Activated CD4-positive, alpha-beta T cell treated with anti-CD3 and anti-CD28 coated beads, Interleukin-2, amount 50 U/mL, for 1 hour (primary cell): Measurements from ENCODE around the gene BDKRB1.

ENCODE experiments used
- DNase-seq: peaks from one replicate; pipeline ENCODE4 v3.0.0-alpha.2; 2020

Gene BDKRB1

DNA sequence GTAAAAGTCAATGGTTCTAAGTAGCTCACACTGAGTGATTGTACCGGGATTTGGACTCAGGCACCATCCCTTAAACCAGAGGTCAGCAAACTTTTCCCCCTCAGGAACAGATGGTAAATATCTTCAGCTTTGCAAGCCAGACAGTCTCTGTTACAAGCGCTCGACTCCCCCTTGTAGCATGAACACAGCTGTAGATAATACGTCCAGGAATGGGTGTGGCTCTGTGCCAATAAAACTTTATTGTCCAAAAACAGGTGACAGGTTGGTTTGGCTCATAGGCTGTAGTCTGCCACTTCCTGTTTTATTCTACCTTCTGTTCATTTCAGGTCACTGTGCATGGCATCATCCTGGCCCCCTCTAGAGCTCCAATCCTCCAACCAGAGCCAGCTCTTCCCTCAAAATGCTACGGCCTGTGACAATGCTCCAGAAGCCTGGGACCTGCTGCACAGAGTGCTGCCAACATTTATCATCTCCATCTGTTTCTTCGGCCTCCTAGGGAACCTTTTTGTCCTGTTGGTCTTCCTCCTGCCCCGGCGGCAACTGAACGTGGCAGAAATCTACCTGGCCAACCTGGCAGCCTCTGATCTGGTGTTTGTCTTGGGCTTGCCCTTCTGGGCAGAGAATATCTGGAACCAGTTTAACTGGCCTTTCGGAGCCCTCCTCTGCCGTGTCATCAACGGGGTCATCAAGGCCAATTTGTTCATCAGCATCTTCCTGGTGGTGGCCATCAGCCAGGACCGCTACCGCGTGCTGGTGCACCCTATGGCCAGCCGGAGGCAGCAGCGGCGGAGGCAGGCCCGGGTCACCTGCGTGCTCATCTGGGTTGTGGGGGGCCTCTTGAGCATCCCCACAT, 7.6 kb downstream of the BDKRB1 start:
- no peak for DNase-seq

DNA sequence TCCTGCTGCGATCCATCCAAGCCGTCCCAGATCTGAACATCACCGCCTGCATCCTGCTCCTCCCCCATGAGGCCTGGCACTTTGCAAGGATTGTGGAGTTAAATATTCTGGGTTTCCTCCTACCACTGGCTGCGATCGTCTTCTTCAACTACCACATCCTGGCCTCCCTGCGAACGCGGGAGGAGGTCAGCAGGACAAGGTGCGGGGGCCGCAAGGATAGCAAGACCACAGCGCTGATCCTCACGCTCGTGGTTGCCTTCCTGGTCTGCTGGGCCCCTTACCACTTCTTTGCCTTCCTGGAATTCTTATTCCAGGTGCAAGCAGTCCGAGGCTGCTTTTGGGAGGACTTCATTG, 8.2 kb downstream of the BDKRB1 start:
- no peak for DNase-seq

DNA sequence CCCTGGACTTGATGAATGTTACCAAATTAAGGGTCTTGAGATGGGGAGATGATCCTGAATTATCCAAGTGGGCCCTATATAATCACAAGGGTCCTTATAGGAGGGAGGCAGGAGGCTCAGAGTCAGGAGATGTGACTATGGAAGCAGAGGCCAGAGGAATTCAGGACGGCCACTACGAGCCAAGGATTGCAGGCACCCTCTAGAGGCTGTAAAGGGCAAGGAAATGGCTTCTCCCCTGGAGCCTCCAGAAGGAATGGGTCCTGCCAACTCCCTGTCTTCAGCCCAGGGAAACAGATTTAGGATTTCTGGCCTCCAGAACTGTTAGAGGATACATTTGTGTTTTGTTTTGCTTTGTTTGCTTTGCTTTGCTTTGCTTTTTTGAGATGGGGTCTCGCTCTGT, 8.8 kb downstream of the BDKRB1 start:
- DNase-seq: no peak

DNA sequence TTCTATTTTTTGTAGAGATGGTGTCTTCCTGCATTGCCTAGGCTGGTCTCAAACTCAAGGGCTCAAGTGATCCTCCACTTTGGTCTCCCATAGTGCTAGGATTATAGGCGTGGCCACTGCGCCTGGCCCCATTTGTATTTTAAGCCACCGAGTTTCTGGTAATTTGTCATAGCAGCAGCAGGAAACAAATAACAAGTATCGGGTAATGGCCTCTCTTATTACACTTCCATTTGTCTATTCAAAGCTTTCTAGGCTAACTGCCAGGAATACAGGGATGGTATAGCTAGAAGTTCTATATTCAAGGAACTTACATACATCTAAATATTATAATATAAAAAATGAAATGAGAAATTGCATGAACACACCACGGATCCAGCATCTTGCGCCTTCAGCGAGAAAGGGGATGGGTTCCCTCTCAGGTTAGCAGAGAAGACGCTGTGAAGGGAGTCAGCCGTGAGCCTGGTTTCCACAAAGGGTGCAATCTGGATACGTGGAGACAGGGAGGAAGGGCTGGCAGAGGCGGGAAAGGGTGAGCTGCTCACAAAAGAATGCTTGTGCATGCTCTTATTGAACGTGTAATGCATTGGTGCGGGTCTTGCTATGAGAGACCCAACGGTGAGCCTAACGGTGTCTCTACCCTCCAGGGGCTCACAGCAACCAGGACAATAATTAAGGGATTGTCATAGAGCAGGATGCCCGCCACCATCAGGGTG, 9.5 kb downstream of the BDKRB1 start:
- no peak for DNase-seq

DNA sequence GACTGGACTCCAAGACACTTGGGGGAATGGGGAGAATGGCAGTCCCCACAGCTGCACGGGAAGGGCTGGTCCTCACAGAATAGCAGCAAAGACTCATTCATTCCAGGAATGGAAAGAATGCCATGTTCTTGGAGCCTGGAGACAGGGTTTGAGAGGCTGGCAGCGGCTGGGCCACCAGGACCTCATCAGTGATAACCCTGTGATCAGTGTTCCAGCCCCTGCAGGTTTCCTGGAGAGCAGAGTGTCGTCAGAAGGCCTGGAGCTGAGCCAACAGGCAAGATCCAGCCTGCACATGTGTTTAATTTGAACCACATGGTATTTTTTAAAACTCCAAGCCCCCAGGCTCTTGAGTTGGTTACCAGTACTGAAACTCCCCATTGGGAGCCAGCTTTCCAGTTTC, 11.3 kb downstream of the BDKRB1 start:
- no peak for DNase-seq

DNA sequence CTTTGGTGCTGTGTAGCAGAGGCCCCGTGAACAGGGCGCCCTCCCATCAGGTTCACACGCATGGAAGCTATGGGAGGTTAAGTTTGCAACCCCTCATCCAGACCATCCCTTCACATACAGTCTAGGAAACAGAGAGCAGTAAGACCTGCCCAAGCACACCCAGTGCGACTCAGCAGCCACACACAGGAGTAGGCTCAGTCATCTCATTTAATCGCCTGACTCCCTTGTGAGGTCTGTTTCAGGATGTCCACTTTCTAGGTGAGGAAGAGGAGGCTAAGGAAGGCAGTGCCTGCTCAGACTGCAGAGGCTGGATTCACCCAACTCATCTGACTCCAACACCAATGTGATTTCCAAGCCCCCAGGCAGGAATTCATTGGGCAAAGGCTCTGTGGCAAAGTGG, 11.9 kb downstream of the BDKRB1 start:
- DNase-seq: no peak

DNA sequence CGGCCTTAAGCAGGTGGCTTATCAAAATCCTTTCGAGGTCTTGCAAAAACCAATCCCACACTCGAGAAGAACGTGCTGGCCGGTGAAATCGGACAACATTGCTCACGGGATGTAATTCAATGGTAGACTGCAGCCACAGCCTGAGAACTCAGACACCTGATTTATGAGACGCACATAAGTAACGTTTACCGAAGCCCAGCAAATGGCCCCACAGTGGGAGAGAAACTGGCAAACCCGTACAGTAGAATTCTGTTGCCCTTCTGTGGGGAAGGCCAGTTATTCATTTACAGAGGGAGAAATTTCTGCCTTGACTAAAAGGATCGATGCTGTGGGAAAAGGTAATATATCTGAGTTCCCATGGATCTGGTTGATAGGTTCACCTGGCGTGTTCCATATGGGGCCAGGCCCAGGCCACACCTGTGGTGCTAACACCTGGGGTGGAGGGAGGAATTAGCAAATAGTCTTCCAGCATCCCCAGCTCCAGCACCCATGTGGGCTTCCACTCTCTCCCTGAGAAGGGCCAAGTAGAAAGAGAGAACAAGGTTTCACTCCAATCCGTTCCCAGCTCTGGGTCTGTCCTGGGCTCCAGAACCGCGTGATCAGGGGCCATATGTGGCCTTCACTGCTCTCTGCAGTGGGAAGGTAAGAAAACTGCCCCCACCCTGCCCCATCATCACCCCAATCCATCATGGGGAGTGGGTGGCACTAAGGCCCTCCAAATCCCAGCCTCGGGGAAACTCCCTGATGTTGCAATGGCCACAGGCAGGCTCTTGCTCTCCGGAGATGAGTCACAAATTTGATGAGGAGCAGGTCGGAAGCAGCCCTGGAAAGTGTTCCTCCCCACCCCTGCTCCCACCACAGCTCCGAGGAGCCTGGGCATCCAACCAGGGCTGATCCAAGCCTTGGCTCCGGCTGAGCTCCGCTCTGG, 12.7 kb downstream of the BDKRB1 start:
- no peak for DNase-seq

DNA sequence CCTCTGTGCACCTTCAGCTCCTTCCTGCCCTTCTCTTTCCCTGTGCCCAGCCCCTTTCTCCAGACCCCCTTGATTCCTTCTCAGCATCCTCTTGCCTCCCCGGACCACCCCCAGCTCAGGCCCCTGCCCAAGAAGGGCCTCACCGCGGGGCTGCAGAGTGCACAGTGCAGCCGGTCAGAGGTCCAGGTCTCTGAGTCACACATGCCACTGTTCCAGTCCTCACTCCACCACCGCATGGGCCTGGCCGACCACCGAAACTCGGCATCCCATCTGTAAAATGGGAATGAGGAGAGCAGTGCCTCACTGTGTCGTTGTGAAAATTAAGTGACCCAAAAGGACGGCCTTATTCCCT, 13.3 kb downstream of the BDKRB1 start:
- DNase-seq: no peak

DNA sequence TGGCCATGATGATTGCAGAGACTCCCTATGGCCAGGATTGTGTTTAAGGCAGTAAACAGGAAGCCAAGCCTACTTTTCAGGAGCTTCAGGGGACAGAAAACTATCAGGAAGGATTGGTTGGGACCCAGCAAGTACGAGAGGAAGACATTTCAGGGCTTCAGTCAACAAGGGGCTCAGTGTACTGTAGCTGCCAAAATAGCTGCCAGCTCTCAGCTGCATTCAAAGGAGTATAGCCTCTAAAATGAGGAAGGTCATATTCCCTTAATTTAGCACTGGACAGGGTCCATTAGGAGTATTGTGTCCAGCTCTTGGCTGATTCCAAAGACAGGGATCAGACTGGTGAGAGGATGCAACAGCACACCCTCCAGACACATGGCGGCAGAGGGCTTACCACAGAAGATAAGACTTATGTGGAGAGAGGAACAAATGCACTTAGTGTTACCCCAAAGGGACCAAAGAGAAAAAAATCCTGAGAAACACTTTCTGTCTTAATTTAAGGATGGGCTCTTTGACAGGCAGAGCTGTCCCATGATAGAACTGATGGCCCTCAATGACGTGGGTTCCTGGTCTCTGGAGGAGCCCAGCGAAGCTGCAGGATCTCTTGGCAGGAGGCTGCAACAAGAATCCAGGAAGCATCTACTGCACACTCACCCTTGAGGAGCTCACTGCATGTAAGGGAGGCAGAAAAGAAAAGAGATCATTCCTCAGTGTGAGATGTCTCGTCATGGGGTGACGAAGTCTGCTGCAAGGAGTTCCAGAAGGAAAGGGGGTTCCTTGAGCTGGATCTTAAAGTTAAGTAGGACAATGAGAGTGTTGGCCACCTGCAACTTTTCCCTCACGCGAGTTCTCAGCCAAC, 14.8 kb downstream of the BDKRB1 start:
- no peak for DNase-seq

DNA sequence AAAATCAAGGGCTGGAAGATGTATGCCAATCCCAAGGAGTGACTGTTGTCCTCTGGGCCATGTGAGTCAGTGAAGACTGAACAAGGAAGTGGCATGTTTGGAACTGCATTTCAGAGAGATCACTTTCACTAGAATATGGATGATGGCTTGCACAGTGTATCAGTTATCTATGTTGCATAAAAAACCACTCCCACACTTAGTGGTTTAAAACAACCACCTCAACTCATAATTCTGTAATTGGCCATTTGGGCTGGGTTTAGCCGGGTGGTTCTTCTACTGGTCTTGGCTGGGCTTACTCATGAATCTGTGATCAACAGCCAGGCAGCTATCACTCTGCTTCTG, 15.4 kb downstream of the BDKRB1 start:
- no peak for DNase-seq

DNA sequence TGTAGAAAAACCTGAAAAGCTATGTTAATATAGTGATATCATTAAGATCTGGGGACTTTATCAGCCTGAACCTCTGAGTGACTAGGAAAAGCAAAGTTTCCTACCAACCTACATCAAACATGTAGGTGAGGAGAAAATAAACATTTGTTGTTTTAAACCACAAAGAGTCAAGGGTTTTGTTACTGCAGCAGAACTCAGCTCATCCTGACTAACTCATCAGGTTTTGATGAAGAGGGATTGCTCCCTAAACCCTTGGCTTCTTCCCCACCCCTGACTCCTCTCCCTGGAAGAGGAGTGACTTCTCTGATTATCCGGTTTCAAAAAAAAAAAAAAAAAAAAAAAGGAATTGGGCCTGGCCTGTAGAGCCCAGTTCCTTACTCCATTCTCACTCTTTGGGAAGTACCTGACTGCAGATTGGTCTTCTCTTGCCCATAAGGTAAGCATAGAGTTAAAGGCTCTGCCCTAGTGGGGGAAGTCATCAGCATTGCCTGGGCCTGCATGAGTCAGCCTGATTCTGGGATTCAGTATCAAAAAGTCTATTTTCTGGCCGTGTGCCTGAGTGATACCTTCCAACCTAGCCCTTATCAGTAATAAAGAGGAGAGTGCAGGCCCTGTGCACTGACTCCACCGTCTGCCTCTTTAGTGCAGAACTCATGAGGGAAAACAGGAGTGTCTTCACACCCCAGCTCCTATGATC, 16.9 kb downstream of the BDKRB1 start:
- DNase-seq: no peak

DNA sequence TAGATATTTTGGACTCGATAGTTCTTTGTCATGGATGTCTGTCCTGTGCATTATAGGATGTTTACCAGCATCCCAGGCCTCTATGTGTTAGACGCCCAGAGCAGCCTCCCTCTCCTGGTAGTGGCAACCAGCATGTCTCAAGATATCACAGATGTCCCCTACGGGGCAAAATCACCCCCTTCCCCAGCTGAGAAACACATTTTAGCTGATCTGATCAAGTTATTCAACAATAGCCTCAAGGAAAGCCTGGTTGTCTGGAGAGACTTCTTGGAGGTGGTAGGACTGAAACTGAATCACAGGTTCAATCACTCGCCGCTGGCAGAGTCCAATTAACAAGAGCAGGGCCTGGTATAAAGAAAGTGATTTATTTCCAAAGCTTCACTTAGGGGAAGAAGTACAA, 17.6 kb downstream of the BDKRB1 start:
- DNase-seq: no peak

DNA sequence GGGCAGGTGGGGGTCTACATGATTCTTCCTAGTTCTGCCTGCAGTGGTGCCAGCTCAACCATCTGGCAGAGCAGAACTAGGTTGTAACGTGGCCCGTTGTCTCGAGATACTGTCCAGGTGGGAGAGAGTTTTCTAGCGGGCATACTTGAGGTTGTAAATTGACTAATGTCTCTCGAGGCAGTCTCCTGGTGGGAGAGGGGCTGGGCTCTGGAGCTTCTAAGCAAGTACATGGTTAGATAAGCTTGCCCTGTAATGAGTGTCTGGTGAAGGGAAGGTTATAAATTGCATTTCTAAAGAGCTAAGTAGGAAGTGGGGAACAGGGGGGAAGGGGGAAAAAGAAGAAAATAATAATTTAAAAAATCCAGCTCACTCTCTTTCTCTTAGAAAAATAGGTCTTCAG, 18.1 kb downstream of the BDKRB1 start:
- no peak for DNase-seq

DNA sequence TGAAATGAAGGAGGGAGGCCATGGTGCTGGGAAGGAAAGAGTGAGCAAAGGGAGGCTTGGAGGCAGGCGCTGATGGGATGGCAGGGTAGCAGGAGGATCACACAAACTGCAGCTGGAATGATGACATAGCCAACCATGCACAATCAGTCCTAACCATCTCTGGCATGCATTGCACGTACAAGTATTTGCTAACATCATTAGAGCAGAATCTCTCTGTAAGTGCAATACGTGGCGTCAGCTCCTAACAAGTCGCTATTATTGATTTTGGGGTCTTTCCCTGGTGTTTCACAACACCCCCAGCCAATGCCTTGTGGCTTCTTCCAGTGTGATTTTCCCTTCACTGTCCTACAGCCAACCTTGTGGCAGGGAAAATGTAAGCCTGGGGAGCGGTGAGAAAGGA, 18.5 kb downstream of the BDKRB1 start:
- DNase-seq: no peak

DNA sequence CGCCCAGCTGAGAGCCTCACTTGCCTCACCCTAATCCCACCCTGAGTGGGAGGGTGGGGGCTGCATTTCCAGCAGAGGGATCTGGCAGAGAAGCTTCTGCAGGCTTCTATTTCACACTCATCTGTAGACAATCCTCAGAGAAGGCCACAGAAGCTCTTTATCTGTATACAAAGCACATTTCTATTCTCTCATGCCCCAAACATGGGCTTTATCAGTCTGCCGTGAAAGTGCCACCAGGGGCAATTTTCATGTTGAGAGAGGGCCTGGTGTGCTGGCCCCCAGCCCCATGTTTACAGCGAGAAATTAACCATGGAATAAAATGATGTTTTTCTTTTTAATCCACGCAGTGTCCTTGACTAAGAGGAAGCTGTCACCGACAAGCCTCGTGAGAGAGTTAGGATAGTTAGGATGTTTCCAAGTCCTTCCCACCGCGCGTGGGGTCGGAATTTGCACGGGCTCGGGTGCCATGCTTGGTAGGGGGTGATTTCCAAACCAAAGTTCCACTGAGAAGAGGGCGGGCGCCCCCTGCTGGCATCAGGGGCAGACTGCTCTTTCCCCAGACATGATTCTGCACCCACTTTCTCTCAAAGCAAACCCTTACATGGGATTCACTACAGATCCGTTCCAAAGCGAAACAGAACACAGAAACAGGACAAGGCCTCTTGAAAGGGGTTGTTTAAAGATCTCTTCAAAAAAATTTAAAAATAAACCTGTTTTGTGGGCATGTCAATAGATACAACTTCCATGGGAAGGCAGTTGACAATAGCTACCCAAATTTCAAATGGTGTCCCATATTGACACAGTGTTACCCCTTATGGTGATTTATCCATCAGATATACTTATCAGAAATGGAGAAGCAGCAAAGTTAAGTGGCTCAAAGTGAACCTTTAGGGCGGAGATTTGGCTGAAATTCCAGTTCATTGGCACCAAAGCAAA, 19.4 kb downstream of the BDKRB1 start:
- peak; percentile 78 for DNase-seq

DNA sequence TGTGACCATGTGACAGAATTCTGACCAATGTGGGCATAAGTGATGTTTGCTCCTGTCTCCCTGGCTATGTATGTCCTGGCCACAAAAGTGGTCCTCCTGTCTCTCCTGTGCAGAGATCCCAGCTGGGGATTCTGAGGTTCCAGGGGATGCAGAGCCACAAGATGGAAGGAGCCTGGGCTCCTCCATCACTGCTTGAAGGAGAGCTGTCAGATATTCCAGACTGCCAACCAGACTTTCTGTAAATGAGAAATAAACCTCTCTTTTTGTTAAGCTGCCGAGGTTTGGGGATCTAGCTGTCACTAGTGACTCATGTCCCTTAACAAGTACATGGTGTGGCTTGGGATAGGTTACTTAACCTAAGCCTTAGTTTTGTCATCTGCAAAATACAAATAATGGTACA, 21.9 kb downstream of the BDKRB1 start:
- DNase-seq: no peak

DNA sequence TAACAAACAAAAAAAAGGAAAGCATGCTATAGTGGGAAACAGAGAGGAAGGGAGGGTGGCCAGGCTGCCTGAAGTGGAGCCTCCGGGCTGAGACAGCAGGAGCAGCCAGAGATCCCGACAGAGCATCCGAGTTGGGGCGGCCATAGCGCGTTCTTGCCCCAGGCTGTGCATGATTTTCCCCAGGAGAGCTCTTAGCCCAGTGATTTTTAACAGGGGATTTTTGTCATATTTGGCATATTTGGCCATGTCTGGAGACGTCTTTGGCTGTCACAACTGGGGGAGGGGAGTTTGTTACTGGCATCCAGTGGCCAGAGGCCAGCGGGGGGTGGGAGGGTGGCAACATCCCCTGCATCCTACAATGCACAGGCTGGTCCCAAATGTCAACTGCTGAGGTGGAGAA, 23.6 kb downstream of the BDKRB1 start:
- DNase-seq: no peak

DNA sequence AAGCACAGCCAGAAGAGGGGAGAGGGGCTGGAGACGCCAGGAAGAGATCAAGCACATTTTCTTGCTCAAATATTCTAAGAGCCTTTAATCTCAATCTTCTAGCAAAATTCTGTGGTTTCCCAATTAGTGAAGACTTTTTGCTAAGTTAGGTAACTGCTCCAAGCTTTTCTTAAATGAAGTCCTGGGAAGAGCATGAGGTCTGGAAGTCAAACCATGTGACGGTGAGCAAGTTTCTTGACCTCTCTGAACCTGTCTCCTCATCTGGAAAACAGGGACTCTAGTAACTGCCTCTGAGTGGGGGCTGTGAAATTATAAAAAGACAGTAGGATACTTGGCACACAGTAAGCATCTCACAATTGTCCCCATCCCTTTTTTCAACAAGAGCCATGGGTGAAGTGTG, 24.1 kb downstream of the BDKRB1 start:
- DNase-seq: no peak

DNA sequence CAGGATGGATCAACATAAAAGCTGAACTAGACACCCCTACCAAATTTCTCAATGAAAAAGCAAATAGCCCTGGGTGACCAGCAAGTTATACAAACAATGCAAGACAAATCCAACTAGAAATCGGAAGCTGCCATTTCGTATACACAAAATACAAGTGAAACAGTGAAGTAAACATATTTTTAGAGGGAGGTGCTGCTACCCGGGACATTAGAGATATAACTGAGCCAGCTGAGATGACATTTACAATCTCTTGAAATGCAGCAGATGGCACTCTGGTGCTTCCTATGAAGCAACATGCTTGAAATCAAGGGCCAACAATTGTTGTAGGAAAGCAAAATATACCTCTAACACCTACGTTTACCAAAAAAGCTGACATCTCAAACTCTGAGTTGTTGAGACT, 25.5 kb downstream of the BDKRB1 start:
- DNase-seq: no peak

DNA sequence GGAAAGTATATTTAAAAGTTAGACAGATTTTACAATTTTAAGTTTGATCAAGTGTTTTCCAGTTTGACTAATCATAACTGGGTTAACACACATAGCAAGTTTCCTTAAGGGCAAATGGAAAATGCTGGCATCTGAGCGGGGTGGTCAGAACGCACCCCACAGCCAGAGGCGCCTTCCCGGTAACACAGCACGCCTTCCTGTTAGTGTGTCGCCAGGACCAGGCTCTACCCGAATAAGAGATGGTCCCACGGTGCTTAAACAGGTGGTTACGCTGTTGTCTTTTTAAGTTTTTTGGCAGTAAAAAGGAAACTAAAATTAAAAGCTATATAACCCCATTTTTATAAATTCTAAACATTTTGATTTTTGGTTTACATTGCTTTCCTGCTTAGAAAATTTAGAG, 28.0 kb downstream of the BDKRB1 start:
- DNase-seq: no peak

DNA sequence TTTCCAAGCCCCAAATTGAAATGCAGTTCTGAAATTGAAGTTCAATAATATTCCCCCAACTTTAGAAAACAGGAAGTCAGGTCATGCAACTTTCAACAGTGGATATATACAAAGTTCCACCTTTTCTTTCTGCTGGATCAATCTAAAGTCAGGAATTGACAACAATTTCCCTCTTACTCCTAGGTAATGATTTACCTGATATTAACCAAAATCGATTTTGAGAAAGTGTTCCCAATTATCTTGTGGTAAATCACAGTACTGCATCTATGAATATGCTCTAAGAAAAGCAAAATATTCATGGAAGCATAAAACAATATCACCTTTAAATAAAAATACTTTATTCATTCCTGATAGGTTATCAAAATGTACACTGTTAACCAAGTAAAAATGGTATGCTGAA, 28.4 kb downstream of the BDKRB1 start:
- no peak for DNase-seq
